Thoracic aorta (tissue), 2 donors: ENCODE results near the gene TFDP2. TPM values are rescaled to one million over a fixed set of nuclear protein-coding genes. Genes with fewer than 3 reads are reported as not detected.

Experiments
- ATAC-seq: fragments of 150-250 bp; one replicate; pipeline ENCODE4 v1.8.0; 2017; ENCODE audit warnings: low read depth; ENCODE audit not compliant: insufficient number of reproducible peaks, low FRiP score
- DNase-seq: peaks from one replicate; pipeline ENCODE4 v3.0.0-alpha.2; 2020; ENCODE audit warnings: low spot score
- H3K27ac ChIP-seq, 2 donors: fragments of 200-600 bp; sonication (generic); 1 replicate in 1 of 2; 2 replicates in 1 of 2; pipeline ENCODE4 v1.5.1; 2016; ENCODE audit warnings: mild to moderate bottlenecking in 2 of 2, moderate library complexity in 2 of 2
- H3K27me3 ChIP-seq: fragments of 200-600 bp; sonication (generic); replicated peaks from 2 replicates; pipeline ENCODE4 v1.6.0; 2016; ENCODE audit warnings: mild to moderate bottlenecking; ENCODE audit not compliant: insufficient read depth
- H3K36me3 ChIP-seq: fragments of 200-600 bp; sonication (generic); one replicate; pipeline ENCODE4 v1.5.1; 2016
- H3K4me1 ChIP-seq, 2 donors: fragments of 200-600 bp; sonication (generic); 1 replicate in 1 of 2; 2 replicates in 1 of 2; pipeline versions ENCODE4 v1.5.1 to v1.6.0; 2016; ENCODE audit warnings: low read depth in 2 of 2, mild to moderate bottlenecking in 1 of 2; ENCODE audit not compliant: control insufficient read depth in 1 of 2
- H3K4me3 ChIP-seq: fragments of 200-600 bp; sonication (generic); 2 replicates; pipeline ENCODE4 v1.5.1; 2016; ENCODE audit warnings: mild to moderate bottlenecking
- H3K9me3 ChIP-seq: fragments of 200-600 bp; sonication (generic); 2 replicates; pipeline ENCODE4 v1.5.1; 2016
- total RNA-seq, 2 donors: library from RNA; depleted of rRNA; stranded (reverse); fragments of >200 nt; gene quantifications; one replicate each; pipeline versions ENCODE4 v1.1.0 to v1.2.3, GENCODE V29; 2016
- TF ChIP-seq, protein P1 (sequence below): fragments of 200-600 bp; sonication (generic); IDR thresholded peaks from one replicate; pipeline ENCODE4 v1.5.1; 2019; ENCODE audit warnings: antibody characterized with exemption

TFDP2 gene
- total RNA-seq, 2 donors from 2014 or later = 29.2 to 210 TPM

DNA sequence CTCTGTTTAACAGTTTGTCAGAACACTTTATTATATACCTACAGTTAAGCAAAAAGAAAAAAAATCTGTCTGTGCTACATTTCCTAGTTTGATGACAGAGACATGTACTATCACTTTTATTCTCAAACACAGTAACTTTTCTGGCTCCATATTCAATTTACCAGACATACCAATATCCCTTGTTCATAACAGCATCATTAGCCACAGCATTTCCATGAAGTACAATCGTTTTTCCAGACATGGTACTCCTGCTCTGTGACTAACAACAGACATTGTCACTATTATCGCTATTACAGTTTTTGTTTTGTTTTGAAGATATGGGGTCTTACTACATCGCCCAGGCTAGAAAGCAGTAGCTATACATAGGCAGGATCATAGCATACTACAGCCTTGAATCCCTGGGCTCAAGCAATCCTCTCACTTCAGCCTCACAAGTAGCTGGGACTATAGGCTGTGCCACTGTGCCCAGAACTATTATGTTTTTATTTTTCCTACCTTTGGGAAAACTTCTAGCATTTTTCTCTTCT, 14.5 kb downstream of the TFDP2 start:
- no peaks in the 10 kb centered on the region for H3K4me1 ChIP-seq
- DNase-seq = no peak
- TF ChIP-seq, protein P1, sequence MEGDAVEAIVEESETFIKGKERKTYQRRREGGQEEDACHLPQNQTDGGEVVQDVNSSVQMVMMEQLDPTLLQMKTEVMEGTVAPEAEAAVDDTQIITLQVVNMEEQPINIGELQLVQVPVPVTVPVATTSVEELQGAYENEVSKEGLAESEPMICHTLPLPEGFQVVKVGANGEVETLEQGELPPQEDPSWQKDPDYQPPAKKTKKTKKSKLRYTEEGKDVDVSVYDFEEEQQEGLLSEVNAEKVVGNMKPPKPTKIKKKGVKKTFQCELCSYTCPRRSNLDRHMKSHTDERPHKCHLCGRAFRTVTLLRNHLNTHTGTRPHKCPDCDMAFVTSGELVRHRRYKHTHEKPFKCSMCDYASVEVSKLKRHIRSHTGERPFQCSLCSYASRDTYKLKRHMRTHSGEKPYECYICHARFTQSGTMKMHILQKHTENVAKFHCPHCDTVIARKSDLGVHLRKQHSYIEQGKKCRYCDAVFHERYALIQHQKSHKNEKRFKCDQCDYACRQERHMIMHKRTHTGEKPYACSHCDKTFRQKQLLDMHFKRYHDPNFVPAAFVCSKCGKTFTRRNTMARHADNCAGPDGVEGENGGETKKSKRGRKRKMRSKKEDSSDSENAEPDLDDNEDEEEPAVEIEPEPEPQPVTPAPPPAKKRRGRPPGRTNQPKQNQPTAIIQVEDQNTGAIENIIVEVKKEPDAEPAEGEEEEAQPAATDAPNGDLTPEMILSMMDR = no peak
- H3K27ac ChIP-seq = no peak overlapping the region
- no peaks in the 10 kb centered on the region for H3K36me3 ChIP-seq
- H3K27me3 ChIP-seq = no peaks in the 10 kb centered on the region
- no peaks in the 10 kb centered on the region for H3K9me3 ChIP-seq
- no peak overlapping the region for H3K4me3 ChIP-seq
- ATAC-seq = no peak

DNA sequence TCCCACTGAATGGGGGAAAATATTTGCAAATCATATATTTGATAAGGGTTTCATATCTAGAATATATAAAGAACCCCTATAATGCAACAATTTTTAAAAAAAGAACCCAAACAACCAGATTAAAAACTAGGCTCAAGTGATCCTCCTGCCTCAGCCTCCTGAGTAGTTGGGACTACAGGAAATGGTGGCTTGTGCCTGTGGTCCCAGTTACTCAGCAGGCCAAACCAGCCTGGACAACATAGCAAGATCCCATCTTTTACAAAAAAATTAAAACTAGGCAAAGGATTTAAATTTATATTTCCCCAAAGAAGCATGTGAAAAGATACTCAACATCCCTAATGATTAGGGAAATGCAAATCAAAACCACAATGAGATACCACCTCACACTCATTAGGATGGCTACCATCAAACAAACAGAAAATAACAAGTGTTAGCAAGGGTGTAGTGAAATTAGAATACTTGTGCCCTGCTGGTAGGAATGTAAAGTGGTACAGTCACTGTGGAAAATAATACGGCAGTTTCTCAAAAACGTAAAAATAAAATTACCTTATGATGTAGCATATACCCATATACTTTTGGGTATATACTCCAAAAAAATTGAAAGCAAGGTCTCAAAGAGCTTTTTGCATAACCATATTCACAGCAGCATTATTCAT, 19.7 kb downstream of the TFDP2 start:
- no peaks in the 10 kb centered on the region for H3K9me3 ChIP-seq
- H3K4me1 ChIP-seq = no peaks in the 10 kb centered on the region
- TF ChIP-seq, protein P1 = no peak
- ATAC-seq (no peak), DNase-seq (no peak)
- H3K36me3 ChIP-seq = no peaks in the 10 kb centered on the region
- no peak overlapping the region for H3K27ac ChIP-seq
- no peaks in the 10 kb centered on the region for H3K27me3 ChIP-seq
- H3K4me3 ChIP-seq = no peak overlapping the region

DNA sequence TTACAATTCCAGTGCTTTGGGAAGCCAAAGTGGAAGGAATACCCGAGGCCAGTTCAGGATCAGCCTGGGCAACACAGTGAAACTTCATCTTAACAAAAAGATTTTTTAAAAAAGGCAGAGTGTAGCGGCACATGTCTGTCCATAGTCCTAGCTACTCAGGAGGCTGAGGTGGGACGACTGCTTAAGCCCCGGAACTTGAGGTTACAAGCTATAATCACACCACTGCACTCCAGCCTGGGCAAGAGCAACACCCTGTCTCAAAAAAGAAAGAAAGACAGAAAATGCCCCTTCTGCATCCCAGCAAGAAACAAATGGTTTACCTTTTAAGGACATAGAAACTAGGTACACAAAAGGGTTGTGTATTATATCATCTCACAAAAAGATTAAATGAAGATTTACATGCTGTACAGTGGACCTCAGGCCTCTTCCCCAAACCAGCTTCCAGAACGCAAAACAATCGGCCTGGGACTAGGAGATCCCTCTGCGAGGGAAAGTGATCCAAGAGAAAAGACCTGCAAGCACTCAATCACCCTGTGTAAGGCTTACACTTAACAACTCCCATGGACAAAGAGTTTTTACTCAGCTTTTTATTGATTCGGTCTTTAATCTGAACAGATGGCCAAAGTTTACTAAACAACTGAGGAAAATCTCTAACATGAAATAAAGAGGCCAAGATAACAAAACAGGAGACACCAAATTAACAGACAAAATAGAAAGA, 21.2 kb downstream of the TFDP2 start:
- Histone ChIP-seq H3K4me3 (no peak overlapping the region), H3K36me3 (no peaks in the 10 kb centered on the region), H3K27me3 (no peaks in the 10 kb centered on the region), H3K9me3 (no peaks in the 10 kb centered on the region), H3K4me1 (no peaks in the 10 kb centered on the region), H3K27ac (no peak overlapping the region)
- no peak for DNase-seq
- TF ChIP-seq, protein P1 = no peak
- no peak for ATAC-seq

- Histone ChIP-seq H3K4me1 (no peaks in the 10 kb centered on the region), H3K27me3 (no peaks in the 10 kb centered on the region), H3K9me3 (no peaks in the 10 kb centered on the region), H3K4me3 (no peak overlapping the region), H3K27ac (no peak overlapping the region), H3K36me3 (no peaks in the 10 kb centered on the region)
- TF ChIP-seq, protein P1 = no peak
- DNase-seq (no peak), ATAC-seq (no peak)
These were observed 25.1 kb downstream of the TFDP2 start for GRCh38 chr3:142124243-142124642.

DNA sequence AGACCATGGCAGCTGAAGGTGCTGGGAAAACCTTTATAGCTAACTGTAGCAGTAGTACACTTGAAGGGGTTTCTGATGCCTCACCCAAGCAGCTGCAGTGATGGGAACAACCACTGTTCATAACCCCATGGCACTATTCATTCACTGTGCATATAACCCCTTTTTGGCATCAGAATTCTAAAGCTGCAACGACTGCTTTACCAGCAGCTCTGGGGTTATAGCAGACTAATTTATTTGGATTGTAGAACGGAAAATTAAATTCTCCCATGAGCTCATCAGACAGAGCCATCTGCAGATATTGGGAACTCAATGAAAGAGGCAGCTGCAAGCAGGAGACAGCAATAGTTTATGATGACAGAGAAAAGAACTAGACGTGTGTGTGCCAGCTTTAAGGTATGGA, 28.6 kb downstream of the TFDP2 start:
- no peak overlapping the region for H3K4me3 ChIP-seq
- ATAC-seq (no peak), DNase-seq (no peak)
- H3K27ac ChIP-seq = no peak overlapping the region
- no peaks in the 10 kb centered on the region for H3K36me3 ChIP-seq
- no peaks in the 10 kb centered on the region for H3K9me3 ChIP-seq
- TF ChIP-seq, protein P1 = no peak
- no peaks in the 10 kb centered on the region for H3K4me1 ChIP-seq
- H3K27me3 ChIP-seq = no peaks in the 10 kb centered on the region
